ENCODE results near the gene DGKH. TPM values are rescaled to one million over a fixed set of nuclear protein-coding genes. Genes with fewer than 3 reads are reported as not detected.
A peak's percentile ranks its signal among the peaks of the same experiment; 100 is the strongest.

DGKH gene
- total and polyA plus RNA-seq, 2 experiments from 2014 or later, result 2.0 to 11.2 TPM

GRCh38 chr13:42270160-42270856 lies 221.9 kb downstream of the DGKH start:
- TF ChIP-seq, protein P1, sequence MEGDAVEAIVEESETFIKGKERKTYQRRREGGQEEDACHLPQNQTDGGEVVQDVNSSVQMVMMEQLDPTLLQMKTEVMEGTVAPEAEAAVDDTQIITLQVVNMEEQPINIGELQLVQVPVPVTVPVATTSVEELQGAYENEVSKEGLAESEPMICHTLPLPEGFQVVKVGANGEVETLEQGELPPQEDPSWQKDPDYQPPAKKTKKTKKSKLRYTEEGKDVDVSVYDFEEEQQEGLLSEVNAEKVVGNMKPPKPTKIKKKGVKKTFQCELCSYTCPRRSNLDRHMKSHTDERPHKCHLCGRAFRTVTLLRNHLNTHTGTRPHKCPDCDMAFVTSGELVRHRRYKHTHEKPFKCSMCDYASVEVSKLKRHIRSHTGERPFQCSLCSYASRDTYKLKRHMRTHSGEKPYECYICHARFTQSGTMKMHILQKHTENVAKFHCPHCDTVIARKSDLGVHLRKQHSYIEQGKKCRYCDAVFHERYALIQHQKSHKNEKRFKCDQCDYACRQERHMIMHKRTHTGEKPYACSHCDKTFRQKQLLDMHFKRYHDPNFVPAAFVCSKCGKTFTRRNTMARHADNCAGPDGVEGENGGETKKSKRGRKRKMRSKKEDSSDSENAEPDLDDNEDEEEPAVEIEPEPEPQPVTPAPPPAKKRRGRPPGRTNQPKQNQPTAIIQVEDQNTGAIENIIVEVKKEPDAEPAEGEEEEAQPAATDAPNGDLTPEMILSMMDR (IDR thresholded peaks at IDR 0.05; ENCODE audit: low read depth, low read length), result no peak
- Histone ChIP-seq H3K36me3 (no peaks in the 10 kb centered on the region), H3K27ac (no peak overlapping the region), H3K4me1 (ENCODE audit: low read depth) (peaks cover 8% of the 10 kb centered on the region), H3K4me3 (no peak overlapping the region), H3K27me3 (no peaks in the 10 kb centered on the region), H3K9me3 (ENCODE audit: low read depth) (no peaks in the 10 kb centered on the region)
- no peak for DNase-seq (ENCODE audit: low read depth in 1 of 2, low spot score in 1 of 2)

- no peak for DNase-seq (ENCODE audit: low read depth in 1 of 2, low spot score in 1 of 2)
- Histone ChIP-seq H3K36me3 (no peaks in the 10 kb centered on the region), H3K9me3 (ENCODE audit: low read depth) (no peaks in the 10 kb centered on the region), H3K27ac (no peak overlapping the region), H3K27me3 (no peaks in the 10 kb centered on the region), H3K4me3 (no peak overlapping the region), H3K4me1 (ENCODE audit: low read depth) (peaks cover 8% of the 10 kb centered on the region)
- TF ChIP-seq, protein P1 (IDR thresholded peaks at IDR 0.05; ENCODE audit: low read depth, low read length), result no peak
These were observed 222.4 kb downstream of the DGKH start for GRCh38 chr13:42270857-42271215.

GRCh38 chr13:42271337-42272114 lies 223.1 kb downstream of the DGKH start:
- Histone ChIP-seq H3K36me3 (no peaks in the 10 kb centered on the region), H3K27ac (peak overlapping the region; percentile 52), H3K27me3 (no peaks in the 10 kb centered on the region), H3K4me1 (ENCODE audit: low read depth) (peaks cover 8% of the 10 kb centered on the region), H3K4me3 (peak overlapping the region; percentile 71), H3K9me3 (ENCODE audit: low read depth) (no peaks in the 10 kb centered on the region)
- TF ChIP-seq, protein P1 (IDR thresholded peaks at IDR 0.05; ENCODE audit: low read depth, low read length), result no peak
- DNase-seq (ENCODE audit: low read depth in 1 of 2, low spot score in 1 of 2), result peak; percentile 93 to 100

DNA sequence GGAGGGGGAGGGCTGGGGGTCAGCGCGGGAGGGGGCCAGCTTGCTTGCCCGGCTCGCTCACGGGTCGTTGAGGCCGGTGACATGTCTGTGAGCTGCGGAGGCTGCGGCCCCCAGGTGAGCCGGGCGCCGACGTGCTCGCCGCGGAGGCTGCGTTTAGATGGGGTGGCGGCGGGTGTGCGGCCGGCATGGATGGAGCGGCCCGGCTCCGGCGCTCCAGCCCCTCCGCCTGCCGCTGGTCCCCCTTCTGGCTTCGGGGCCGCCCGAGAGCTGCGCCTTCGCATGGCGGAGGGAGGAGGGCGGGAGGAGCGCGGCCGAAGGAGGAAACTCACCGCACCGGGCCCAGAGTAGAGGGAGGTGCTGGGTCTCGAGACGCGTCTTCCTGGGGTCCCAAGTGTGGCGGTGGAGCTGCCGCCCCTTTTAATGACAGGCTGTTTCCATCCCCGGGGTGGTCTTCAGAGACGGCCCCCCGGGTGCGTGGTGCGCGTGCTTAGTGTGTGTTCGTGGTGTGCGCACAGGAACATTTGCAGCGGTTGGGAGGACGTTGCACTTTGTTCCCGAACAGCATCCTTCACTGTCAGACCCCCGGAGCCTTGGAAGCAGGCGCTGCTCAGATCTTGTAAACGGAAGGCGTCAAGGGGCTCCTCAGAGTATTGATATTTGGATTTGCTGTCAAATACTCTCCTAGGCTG lies 223.8 kb downstream of the DGKH start, which contains the start of gene AKAP11:
Gene AKAP11, plus strand, starts transcription at position 38 of the 689 bp plus-strand sequence. CDS start 14,197 bp downstream, outside the sequence.
- DNase-seq (ENCODE audit: low read depth in 1 of 2, low spot score in 1 of 2), result peak; percentile 65 to 82
- Histone ChIP-seq H3K36me3 (no peaks in the 10 kb centered on the region), H3K4me3 (peak within 1 kb of the TSS; percentile 71), H3K9me3 (ENCODE audit: low read depth) (no peaks in the 10 kb centered on the region), H3K27me3 (no peaks in the 10 kb centered on the region), H3K4me1 (ENCODE audit: low read depth) (peaks cover 8% of the 10 kb centered on the region), H3K27ac (peak within 1 kb of the TSS; percentile 52)
- TF ChIP-seq, protein P1 (IDR thresholded peaks at IDR 0.05; ENCODE audit: low read depth, low read length), result no peak

DNA sequence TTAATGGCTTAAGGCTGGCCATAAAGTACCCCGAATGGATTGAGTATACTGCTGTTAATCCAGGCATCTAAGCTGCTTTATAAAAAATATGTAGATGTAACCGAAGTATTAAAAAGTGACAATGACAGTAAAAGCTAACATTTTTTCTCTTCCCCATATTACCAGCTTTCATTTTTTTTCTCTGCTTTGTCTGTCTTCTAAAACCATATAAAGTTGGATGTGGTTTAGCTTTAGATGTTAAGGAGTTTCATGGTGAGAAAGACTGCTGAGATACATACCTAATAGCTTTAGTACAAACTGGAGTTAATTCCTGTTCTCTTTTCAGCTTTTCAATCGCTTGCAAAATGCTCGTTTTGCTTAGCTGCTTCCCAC lies 224.3 kb downstream of the DGKH start:
- DNase-seq (ENCODE audit: low read depth in 1 of 2, low spot score in 1 of 2), result no peak
- Histone ChIP-seq H3K4me1 (ENCODE audit: low read depth) (peaks cover 8% of the 10 kb centered on the region), H3K36me3 (no peaks in the 10 kb centered on the region), H3K4me3 (peak overlapping the region; percentile 71), H3K27ac (peak overlapping the region; percentile 52), H3K9me3 (ENCODE audit: low read depth) (no peaks in the 10 kb centered on the region), H3K27me3 (no peaks in the 10 kb centered on the region)
- TF ChIP-seq, protein P1 (IDR thresholded peaks at IDR 0.05; ENCODE audit: low read depth, low read length), result no peak
